Right kidney (tissue), 1 donor: Measurements from ENCODE around the gene MAP2.

Experiments used
- DNase-seq: peaks from one replicate; pipeline ENCODE4 v3.0.0-alpha.2; 2016

MAP2 gene

DNA sequence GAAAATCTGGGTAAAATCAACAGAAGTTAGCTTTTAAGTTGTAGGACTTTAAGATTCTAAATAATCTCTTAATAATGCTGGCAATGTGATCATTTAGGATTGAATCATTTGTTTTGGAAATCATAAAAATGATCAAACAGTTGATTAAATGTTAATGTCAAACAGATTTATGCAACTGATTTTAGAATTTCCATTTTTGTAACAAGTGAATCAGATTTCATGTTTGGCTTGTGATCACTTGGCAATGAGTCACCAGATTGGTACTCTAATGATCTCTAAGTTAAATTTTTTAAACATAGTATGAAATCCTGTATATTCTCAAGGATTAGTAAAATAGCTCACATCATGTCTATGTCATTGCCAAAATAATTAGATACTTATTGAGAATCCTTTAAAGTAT lies 297.6 kb downstream of the MAP2 start:
- DNase-seq, result no peak

DNA sequence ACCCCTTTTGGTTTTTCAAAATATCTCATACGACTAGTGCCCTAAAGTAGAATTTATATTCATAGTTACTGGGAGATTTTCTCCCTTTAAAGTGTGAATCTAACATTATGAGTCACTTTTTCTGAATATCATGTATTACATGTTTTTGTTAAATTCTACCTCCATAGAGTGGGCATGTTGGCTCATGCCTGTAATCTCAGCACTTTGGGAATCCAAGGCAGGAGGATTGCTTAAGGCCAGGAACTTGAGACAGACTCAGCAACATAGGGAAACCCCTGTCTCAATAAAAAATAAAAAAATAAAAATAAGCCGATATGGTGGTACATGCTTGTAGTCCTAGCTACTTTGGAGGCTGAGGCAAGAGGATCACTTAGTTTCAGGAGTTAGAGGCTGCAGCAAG lies 302.5 kb downstream of the MAP2 start:
- no peak for DNase-seq

DNA sequence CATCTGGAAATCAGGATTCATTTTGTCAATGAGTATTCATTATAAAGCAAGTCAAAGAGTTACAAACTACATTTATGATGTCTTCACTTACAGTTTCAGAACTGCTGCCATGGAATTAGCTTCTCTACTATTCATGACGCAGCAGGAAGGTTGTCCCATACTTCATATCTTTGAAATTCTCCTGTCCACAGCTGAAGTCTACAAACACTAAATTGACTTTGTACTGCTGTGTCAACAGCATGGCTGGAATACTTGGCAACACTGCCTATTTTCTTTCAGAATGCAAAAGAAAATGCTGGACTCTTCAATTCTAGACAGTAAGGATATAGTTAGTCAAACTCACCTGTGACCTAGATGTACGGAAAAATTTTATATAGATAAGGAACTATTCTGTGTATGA lies 303.2 kb downstream of the MAP2 start:
- DNase-seq, result no peak

DNA sequence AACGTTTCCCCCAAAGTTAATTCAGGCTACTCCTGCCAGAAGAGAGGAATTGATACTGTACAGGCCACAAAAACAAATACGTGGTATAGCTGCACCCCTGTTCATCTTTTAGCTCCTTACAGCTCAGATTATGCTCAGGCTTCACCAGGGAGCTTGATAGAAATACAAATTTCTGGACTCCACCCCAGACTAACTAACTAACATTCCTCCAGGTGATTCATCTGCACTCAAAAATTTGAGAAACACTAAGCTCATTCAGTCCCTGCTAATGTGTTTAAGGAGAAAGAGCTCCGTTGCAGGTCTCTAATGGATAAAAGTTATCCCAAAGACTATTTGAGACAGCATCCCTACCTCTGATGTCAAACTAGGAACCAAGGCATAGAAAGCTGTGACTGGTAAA lies 311.0 kb downstream of the MAP2 start:
- DNase-seq, result no peak

DNA sequence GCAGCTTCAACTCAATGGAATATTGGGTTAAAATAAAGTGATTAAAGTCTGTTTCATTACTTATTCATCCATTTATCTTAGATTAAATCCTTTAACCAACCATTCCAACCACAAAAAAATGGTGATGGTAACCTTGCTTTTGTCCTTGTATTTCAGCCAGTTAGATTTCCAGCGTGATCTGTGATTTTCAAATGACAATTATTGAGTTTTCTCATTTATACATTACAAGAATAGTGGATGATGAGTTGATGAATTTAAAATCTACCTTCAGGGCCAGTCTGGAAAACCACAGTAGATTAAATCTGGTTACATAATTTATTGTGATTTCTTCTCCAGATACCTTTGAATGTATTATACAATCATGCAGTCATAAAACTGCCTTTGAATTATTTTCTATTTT lies 318.1 kb downstream of the MAP2 start:
- no peak for DNase-seq

DNA sequence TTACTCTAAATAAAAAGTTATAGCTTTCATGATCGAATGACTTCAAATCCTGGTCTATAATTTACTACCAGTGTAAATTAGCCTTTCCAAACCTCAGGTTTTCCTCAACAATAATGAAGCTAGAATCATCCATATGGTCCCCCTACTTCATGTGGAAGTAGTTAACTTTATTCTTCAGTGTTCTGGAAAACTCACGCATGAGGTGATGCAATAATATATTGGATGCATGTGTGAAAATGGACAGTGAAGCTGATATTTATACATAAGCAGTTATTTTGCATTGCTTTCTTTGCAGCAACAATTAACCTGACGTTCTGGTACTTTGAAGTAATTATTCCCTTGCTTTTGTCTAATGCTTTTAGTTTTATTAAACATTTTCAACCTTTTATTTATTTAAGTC lies 329.2 kb downstream of the MAP2 start:
- no peak for DNase-seq

DNA sequence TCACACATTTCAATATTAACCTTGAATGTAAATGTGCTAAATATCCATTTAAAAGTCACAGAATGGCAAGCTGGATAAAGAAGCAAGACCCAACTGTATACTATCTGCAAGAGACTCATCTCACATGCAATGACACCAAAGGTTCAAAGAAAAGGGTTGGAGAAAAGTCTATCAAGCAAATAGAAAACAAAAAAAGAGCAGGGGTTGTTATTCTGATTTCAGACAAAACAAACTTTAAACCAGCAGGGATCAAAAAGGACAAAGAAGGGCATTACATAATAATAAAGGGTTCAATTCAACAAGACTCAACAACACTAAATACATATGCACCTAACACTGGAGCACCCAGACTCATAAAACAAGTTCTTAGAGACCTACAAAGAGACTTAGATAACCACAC lies 333.3 kb downstream of the MAP2 start:
- DNase-seq, result no peak

DNA sequence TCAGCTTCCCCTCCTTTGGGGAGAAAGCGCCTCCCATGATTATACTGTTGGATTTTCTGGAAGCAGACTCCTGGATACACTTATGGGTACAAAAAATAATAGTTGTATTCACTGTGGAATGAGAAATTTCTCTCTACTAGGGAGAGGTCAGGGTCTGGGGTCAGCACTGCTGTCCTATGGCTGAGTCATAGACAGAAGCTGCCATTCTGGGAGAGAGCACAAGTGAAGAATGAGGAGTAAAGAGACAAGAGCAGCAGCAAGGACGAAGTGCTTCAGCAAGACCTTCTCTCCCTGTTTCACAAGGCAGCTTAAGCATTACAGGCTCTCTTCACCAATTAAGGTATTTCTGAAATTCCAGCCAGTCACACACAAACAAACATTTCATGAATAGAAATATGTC lies 337.7 kb downstream of the MAP2 start:
- no peak for DNase-seq

DNA sequence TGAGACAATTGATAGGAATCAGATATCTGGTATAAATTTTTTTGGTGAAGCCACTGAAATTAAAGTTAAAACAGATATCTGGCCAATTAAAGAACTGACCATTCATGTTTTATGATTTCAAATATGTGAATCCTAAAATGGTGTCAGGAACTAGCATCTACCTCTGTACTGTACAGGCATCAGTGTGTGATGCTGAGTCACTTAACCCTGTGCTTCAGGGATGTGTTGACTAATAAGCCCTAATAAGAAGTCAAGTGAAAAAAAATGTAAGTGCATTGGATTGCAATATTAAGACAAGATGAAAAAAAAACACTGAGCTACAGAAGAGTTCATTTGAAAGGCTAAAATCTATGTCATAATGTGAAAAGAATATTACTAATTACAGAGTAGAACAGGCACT lies 338.7 kb downstream of the MAP2 start:
- DNase-seq, result no peak

DNA sequence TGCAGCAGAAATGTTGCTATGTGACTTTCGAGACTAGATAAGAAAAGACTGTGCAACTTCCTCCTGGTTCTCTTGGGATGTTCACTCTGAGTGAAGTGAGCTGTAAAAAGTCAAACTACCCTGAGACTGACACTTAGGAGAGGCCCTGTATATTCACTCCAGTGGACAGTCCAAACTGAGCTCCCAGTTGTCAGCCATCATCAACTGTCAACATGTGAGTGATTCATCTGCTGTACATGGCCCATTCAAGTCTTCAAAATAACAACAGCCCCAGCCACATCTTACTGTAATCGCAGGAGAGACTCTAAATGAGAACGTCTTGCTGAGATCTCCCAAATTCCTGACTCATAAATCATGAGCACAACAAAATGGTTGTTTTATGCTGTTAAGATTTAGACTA lies 339.3 kb downstream of the MAP2 start:
- DNase-seq, result no peak

DNA sequence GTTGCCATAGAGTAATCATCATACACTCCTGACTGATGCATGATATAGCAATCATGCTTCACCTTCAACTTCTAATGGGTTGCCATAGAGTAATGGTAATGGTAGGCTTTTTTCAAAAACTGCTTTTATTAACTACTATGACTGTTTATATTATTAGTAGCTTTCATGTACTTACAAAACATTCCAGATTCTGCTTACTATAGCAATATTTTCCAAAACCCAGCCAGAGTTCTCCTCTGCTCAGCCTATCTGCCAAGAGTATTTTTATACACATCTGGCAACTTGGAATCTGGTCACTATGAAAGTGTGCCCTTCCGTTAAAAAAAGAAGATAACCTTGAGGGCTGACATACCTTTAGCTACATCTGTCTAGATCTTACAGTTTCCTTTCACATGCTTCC lies 342.8 kb downstream of the MAP2 start:
- no peak for DNase-seq

DNA sequence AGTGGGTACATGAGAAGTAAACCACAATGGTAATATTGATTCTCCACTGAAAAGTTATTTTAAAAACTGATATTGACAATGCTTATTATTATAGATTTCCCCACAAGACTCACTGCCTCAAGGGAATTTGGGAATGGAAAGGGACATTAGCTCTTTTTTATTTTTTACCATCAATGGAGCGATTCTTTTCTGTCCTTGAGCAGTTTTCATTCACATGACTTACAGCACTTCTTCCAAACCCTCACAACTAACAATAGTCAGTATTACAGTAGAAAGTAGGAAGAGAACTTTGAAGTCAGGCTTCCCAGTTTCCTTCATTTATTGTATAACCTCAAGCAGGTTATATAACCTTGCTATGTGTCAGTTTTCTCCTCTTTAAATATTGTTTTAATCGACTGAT lies 343.5 kb downstream of the MAP2 start:
- no peak for DNase-seq

DNA sequence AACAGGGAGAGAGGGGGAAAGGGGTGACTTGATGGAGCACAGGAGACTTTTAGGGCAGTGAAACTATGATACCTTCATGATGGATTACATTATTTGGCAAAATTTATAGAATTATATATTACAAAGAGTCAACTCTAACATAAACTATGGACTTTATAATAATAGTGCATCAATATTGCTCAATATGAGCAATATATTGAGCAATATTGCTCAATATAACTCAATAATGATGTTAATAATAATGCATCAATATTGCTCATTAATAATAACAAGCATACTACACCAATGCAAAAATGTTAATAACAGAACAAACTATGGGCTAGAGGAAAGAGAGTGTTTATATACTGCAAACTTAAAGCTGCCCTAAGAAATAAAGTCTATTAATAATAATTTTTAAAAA lies 344.7 kb downstream of the MAP2 start:
- DNase-seq, result no peak

DNA sequence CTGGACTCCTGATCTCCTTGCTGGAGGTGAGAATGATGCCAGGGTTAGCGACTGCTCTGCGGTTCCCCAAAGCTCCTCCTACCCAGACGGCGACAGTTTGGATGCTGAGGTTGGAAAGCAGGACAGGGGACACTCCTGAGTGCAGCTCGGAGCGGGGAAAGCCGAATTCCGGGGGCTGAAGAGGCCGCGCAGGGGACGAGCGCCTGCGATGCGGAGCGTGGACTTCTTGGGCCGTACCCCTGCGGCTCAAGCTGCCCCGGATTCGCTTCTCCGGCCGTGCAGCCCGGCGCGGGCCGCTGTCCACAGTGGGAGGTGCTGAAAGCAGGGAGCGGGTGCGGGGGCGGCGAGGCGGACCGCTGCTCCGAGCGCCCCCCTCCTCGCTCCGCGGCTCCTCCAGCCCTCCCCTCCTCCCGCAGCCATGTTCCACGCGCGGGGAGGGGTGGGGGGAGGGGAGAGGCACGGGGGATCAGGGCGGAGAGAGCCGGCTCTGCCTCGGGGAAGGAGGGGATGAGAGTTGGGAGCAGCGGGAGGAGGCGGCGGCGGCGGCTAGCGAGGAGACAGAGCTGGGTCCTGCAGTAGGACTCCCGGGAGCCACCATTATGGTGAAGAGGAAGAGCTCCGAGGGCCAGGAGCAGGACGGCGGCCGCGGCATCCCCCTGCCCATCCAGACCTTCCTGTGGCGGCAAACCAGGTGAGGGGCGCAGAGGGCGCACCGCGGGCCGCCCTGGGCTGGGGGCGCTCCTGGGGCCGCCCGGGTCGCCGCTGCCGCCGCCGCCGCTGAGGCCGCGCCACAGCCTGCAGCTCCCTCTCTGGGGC lies 347.8 kb downstream of the MAP2 start, which contains the start of gene UNC80:
TSS of gene UNC80 (plus strand) at position 359 of the 816 bp plus-strand sequence. CDS start at position 600, 241 bp downstream.
- DNase-seq, result peak; percentile 74

DNA sequence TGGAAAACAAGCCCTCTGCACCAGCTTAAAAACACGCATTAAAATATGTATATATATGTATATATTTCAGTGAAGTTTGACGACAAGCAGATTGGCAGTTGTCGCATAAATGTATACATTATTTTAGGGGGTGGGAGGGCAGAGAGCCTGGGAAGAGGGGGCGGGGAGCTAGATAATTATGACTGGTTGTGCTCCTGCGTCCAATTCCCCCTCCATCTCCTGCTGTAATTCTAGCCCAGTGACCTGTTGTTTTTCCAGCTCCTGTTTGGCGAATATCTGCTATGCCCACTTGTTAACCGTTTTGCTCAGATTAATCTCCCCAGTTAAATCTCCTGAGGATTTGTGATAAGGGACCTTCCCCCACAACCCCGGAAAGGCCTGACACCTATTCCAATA lies 348.4 kb downstream of the MAP2 start:
- DNase-seq, result peak; percentile 1

DNA sequence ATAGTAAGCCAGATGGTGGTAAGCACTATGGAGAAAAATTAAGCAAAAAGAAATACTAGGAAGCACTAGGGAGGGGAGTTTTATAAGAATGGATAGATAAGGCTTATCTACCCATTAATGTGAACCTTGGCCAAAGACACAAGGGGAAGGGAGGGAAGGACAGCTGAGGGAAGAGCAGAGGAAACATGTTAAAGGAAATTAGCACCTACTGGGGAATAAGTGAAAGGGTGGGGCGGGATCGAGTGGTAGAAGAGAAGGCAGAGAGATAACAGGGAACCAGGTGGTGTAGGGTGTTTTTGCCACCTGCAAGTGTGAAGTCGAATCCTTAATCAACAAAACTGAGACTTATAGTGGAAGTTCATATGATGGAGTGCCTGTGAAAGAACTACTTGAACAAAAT lies 349.5 kb downstream of the MAP2 start:
- no peak for DNase-seq
